Suprapubic skin (tissue), 4 donors: ENCODE data around the gene CTBP2. TPM values are rescaled to one million over a fixed set of nuclear protein-coding genes. Genes with fewer than 3 reads are reported as not detected.
"Not testable (repeated sequence)": the region's sequence is repeated elsewhere in the genome, so short reads cannot be mapped to it uniquely, and the experiment has no call there.

ENCODE experiments used
- DNase-seq, 2 donors: peaks; one replicate each; pipeline ENCODE4 v3.0.0-alpha.2; 2019; ENCODE audit warnings: low spot score in 2 of 2
- H3K27ac ChIP-seq: fragments of 200-600 bp; sonication (generic); one replicate; pipeline ENCODE4 v1.5.1; 2019
- H3K27me3 ChIP-seq: fragments of 200-600 bp; sonication (generic); one replicate; pipeline ENCODE4 v1.5.1; 2019
- H3K36me3 ChIP-seq: fragments of 200-600 bp; sonication (generic); one replicate; pipeline ENCODE4 v1.5.1; 2019
- H3K4me1 ChIP-seq: fragments of 200-600 bp; sonication (generic); one replicate; pipeline ENCODE4 v1.5.1; 2019
- H3K4me3 ChIP-seq: fragments of 200-600 bp; sonication (generic); one replicate; pipeline ENCODE4 v1.5.1; 2019; ENCODE audit warnings: mild to moderate bottlenecking
- H3K9me3 ChIP-seq: fragments of 200-600 bp; sonication (generic); one replicate; pipeline ENCODE4 v1.5.1; 2019
- EP300 ChIP-seq: sonication (generic); formaldehyde crosslinking; IDR thresholded peaks from one replicate; pipeline ENCODE4 v1.6.1; 2017; ENCODE audit warnings: antibody characterized with exemption
- POLR2A ChIP-seq, 2 donors: fragments of 450-650 bp; IDR thresholded peaks; one replicate each; pipeline ENCODE4 v1.6.1; 2017; ENCODE audit warnings: antibody characterized with exemption in 2 of 2, mild to moderate bottlenecking in 2 of 2, moderate library complexity in 2 of 2
- POLR2AphosphoS5 ChIP-seq, 3 donors: sonication (generic); formaldehyde crosslinking; IDR thresholded peaks; one replicate each; pipeline ENCODE4 v1.6.1; 2017; ENCODE audit warnings: antibody characterized with exemption in 3 of 3
- WGBS: methylation state at CpG from one replicate; pipeline ENCODE4 v1.1.5; 2018; 5-methylcytosine and 5-hydroxymethylcytosine counted together
- total RNA-seq, 4 donors: library from RNA; depleted of rRNA; stranded (reverse); fragments of >200 nt; gene quantifications; one replicate each; pipeline ENCODE4 v1.1.0, GENCODE V29; 2016
- TF ChIP-seq, protein P1 (sequence below), 2 donors: fragments of 200-600 bp in 1 of 2; fragments of 450-650 bp in 1 of 2; sonication (generic) in 1 of 2; IDR thresholded peaks; one replicate each; pipeline ENCODE4 v1.5.1; 2016 to 2019; ENCODE audit warnings: antibody characterized with exemption in 2 of 2, mild to moderate bottlenecking in 1 of 2, moderate library complexity in 1 of 2

The CTBP2 gene
- total RNA-seq, 4 donors from 2014 or later, result 19.7 to 45.7 (median 29.4) TPM

DNA sequence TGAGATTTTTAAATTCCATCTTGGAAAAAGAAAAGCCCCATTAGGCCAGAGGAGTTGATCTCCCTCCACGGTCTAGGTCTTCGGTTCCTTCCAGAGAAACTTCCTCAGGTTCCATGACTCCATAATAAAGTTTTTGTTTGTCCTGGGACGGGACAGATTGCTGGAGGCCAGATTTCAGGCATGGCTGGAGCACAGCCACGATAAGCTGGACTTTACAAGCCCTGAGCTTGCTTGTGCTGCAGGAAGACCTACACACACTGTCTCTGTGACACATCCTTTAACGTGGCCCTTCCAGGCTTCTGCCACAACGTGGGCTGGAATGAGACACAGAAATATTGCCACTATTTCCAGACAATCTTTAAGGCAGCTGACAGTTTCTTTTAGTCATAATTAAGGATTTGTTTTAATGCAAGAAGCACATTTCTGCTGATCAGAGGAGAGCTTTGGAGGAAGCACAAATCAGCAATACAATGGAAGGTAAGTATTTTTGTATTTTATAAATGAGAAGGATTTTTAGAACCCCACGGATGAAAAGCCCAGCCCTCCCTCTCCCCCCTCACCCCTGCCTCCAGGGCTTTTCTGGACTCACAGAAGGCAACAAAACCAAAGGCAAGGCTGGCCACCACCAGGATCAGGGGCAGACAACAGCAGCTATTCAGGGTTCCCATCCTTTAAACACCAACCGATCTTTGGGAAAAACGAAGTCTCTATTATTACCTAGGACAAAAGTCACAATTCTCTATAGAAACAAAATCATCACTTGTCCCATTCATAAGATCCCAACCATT lies 6.5 kb downstream of the CTBP2 start:
- Histone ChIP-seq H3K4me3 (no peak overlapping the region), H3K9me3 (no peaks in the 10 kb centered on the region), H3K36me3 (peaks cover 3% of the 10 kb centered on the region), H3K27me3 (no peaks in the 10 kb centered on the region), H3K4me1 (peaks cover 84% of the 10 kb centered on the region), H3K27ac (peak overlapping the region; percentile 52)
- DNase-seq, result no peak
- no peak for TF ChIP-seq POLR2A (IDR thresholded peaks at IDR 0.05)
- no peak for TF ChIP-seq POLR2AphosphoS5 (IDR thresholded peaks at IDR 0.05)
- TF ChIP-seq, protein P1, sequence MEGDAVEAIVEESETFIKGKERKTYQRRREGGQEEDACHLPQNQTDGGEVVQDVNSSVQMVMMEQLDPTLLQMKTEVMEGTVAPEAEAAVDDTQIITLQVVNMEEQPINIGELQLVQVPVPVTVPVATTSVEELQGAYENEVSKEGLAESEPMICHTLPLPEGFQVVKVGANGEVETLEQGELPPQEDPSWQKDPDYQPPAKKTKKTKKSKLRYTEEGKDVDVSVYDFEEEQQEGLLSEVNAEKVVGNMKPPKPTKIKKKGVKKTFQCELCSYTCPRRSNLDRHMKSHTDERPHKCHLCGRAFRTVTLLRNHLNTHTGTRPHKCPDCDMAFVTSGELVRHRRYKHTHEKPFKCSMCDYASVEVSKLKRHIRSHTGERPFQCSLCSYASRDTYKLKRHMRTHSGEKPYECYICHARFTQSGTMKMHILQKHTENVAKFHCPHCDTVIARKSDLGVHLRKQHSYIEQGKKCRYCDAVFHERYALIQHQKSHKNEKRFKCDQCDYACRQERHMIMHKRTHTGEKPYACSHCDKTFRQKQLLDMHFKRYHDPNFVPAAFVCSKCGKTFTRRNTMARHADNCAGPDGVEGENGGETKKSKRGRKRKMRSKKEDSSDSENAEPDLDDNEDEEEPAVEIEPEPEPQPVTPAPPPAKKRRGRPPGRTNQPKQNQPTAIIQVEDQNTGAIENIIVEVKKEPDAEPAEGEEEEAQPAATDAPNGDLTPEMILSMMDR (IDR thresholded peaks at IDR 0.05), result no peak
- TF ChIP-seq EP300, result no peak
- WGBS, result 47% methylated on average over 8 of the region's 9 CpGs

DNA sequence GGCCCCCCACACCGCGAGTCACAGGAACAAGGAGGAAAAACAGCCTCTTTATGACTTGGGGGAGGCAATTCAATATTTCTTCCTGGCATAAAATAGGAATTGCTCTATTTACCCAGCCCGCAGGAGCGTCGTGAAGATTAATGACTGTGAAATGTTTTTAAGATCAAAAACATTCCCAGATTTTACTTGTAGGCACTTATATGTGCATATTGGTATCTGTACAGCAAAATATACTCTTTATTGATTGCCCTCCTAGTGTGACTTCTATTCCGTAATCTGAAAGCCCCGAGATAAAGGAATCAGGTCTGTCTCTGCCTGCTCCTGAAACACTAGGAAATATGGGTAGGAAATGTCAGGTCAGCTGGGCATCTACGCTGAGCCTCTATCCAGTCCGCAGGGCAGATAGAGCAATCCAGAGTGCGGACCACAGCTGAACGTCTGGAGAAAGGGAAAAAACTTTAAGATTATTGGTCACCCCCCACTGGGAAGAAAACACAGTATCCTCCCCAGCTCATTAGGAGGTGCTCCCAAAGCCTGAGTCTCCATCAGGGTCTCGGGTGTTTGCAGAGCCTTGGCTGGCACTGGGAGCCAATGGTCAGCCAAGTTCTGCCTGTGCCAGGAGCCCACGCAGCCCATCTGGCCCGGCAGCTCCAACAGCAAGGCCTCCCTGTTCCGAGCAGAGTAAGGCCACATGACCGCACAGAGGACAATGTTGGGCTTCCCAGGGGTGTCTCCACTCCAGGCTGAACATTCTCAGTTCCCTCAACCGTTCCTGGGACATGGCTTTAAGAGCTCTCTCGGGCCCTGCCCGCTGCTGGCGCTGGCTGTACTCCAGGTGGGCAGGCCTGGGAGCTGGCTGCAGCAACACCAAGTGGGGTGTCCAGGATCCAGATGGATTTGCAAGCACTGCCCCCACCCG lies 7.7 kb downstream of the CTBP2 start:
- Histone ChIP-seq H3K4me3 (peak overlapping the region; percentile 57), H3K4me1 (peaks cover 88% of the 10 kb centered on the region), H3K27ac (peak overlapping the region; percentile 71), H3K27me3 (no peaks in the 10 kb centered on the region), H3K9me3 (no peaks in the 10 kb centered on the region), H3K36me3 (peaks cover 3% of the 10 kb centered on the region)
- TF ChIP-seq EP300 (no peak), POLR2AphosphoS5 (IDR thresholded peaks at IDR 0.05) (no peak), POLR2A (IDR thresholded peaks at IDR 0.05) (no peak)
- TF ChIP-seq, protein P1 (IDR thresholded peaks at IDR 0.05), result no peak
- DNase-seq, result no peak
- WGBS, result 53% methylated on average over 16 of the region's 21 CpGs

DNA sequence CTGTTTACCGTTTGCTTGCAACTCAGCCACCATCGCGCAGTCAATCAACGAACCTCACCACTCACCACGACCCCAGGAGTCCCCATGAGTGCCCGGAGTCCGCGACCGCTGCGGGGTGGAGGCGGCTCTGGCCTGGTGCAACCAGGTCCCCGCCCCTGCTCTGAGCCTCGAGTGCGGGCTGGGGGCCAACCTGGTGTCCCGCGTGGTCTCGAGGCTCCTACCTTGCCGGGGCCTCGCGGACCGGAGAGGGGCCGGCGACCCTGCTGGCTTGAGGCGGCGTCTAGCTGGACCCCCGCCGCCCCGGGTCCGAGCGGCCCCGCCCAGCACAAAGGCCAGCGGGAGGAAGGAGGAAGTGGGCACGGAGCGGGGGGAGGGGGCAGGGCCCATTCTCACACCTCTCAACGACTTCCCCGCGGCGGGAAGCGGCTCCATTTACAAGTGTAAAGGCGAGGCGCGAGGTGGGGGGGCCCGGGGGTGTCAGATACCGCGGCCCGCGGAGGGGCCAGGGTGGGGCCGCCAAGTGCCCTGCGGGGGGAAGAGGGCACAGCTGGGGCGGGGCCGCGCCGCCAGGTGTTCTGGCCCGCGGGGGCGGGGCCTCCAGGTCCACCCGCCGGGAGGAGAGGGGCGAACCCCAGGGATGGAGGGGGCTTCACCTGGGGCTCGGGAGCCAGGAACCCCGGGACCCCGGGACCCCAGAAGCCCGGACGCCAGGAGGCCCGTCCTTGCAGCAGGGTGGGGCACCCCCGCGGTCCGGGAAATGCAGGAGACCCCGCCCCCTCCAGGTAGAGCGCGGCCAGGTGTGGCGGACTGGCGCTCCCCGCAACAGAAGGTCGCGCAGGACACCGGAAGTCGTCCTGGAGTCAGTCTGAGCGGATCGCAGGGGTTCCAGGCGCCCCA lies 8.6 kb downstream of the CTBP2 start:
- no peak for DNase-seq
- Histone ChIP-seq H3K4me1 (peaks cover 88% of the 10 kb centered on the region), H3K36me3 (peaks cover 3% of the 10 kb centered on the region), H3K27ac (peak overlapping the region; percentile 71), H3K4me3 (peak overlapping the region; percentile 57), H3K27me3 (no peaks in the 10 kb centered on the region), H3K9me3 (no peaks in the 10 kb centered on the region)
- no peak for TF ChIP-seq POLR2AphosphoS5 (IDR thresholded peaks at IDR 0.05)
- no peak for TF ChIP-seq POLR2A (IDR thresholded peaks at IDR 0.05)
- TF ChIP-seq EP300, result no peak
- TF ChIP-seq, protein P1 (IDR thresholded peaks at IDR 0.05), result no peak
- WGBS, result 37% methylated on average over 45 of the region's 81 CpGs

DNA sequence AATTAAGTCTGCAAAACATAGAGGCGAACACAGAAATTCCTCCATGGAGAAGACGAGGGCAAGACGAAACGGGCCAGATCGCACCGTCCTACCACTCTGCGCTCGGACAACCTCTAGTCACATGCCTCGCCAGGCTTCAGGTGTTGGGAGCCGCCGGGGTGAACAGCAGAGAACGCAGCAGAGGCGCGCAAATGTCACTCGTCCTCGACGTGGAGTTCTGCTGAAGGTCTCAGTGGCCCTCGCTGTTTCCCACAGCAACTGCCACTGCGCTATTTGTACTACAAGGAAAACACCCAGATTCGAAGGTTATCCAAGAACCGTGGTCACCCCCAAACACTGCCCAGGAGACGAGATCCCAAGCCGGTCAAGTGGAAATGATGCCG lies 9.2 kb downstream of the CTBP2 start:
- Histone ChIP-seq H3K4me1 (peaks cover 87% of the 10 kb centered on the region), H3K4me3 (no peak overlapping the region)

DNA sequence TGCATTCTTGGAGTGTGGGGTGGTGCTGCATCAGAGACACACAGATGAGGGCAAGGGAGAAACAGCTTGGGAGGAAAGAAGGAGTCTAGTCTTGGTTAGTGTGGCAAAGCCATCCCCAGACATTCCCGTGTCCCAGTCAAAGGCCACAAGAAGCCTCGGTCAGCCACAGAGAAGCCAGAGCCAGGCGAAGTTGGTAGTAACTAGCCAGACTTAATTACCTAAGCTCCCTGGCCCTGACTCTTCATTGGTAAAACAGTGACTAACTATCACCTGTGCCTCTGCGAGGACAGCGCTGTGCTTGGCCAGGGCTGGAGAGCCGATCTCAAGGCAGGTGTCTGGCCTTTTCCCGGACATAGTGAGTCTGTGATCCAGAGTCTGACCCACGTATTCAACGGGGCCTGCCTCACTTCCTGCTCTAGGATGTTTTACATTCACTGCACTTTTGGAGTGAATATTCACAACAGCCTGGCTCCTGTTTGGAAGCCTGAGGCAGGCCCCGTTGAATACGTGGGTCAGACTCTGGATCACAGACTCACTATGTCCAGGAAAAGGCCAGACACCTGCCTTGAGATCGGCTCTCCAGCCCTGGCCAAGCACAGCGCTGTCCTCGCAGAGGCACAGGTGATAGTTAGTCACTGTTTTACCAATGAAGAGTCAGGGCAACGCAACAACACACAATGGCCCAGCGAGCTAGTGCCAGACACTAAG lies 9.8 kb downstream of the CTBP2 start:
- 84% methylated on average over 16 of the region's 16 CpGs for WGBS
- DNase-seq, H3K9me3 ChIP-seq, H3K36me3 ChIP-seq, H3K27me3 ChIP-seq, H3K4me3 ChIP-seq: not testable (repeated sequence)
- Histone ChIP-seq H3K4me1 (peaks cover 84% of the 10 kb centered on the region), H3K27ac (peak overlapping the region; percentile 3)

More for the DNA sequence above, 9.2 kb downstream of the CTBP2 start:
- 94% methylated on average over 24 of the region's 24 CpGs for WGBS
- Histone ChIP-seq H3K27me3 (no peaks in the 10 kb centered on the region), H3K36me3 (peaks cover 3% of the 10 kb centered on the region), H3K27ac (no peak overlapping the region), H3K9me3 (no peaks in the 10 kb centered on the region)
- no peak for DNase-seq
- TF ChIP-seq, protein P1 (IDR thresholded peaks at IDR 0.05), result no peak
- TF ChIP-seq POLR2AphosphoS5 (IDR thresholded peaks at IDR 0.05) (no peak), POLR2A (IDR thresholded peaks at IDR 0.05) (no peak), EP300 (no peak)
